GM23338 (cell line): ENCODE measurements around the gene NF1. TPM values are rescaled to one million over a fixed set of nuclear protein-coding genes. Genes with fewer than 3 reads are reported as not detected.
A peak's percentile ranks its signal among the peaks of the same experiment; 100 is the strongest.

ENCODE experiments used
- ATAC-seq: fragments of 200-7000 bp; cut with Tn5 transposase; 3 replicates; pipeline ENCODE4 v1.9.1; 2020
- DNase-seq: peaks from one replicate; pipeline ENCODE4 v3.0.0-alpha.2; 2015; ENCODE audit warnings: low spot score
- H2AFZ ChIP-seq: fragments of 200-600 bp; sonication (generic); 2 replicates; pipeline ENCODE4 v1.8.0; 2016; ENCODE audit warnings: antibody characterized with exemption, mild to moderate bottlenecking, moderate library complexity
- H3F3A ChIP-seq: fragments of 200-600 bp; sonication (generic); replicated peaks from 2 replicates; pipeline ENCODE4 v1.8.0; 2017; ENCODE audit warnings: antibody characterized with exemption, mixed run types, low read depth
- H3K27ac ChIP-seq: fragments of 200-600 bp; sonication (generic); 2 replicates; pipeline ENCODE4 v1.6.1; 2016; ENCODE audit warnings: low read depth
- H3K27me3 ChIP-seq: fragments of 200-600 bp; sonication (generic); 2 replicates; pipeline ENCODE4 v1.8.0; 2016; ENCODE audit warnings: mild to moderate bottlenecking, mixed run types, moderate library complexity; ENCODE audit not compliant: insufficient read depth
- H3K36me3 ChIP-seq: fragments of 200-600 bp; sonication (generic); 2 replicates; pipeline ENCODE4 v1.8.0; 2016; ENCODE audit warnings: mild to moderate bottlenecking; ENCODE audit not compliant: insufficient read depth
- H3K4me1 ChIP-seq: fragments of 200-600 bp; sonication (generic); 2 replicates; pipeline ENCODE4 v1.8.0; 2016; ENCODE audit warnings: mild to moderate bottlenecking, moderate library complexity; ENCODE audit not compliant: insufficient read depth
- H3K4me2 ChIP-seq: fragments of 200-600 bp; sonication (generic); 2 replicates; pipeline ENCODE4 v1.7.1; 2017; ENCODE audit warnings: mixed run types
- H3K4me3 ChIP-seq: fragments of 200-600 bp; sonication (generic); 2 replicates; pipeline ENCODE4 v1.6.1; 2016; ENCODE audit warnings: mixed run types
- H3K79me2 ChIP-seq: fragments of 200-600 bp; sonication (generic); replicated peaks from 2 replicates; pipeline ENCODE4 v1.8.0; 2017; ENCODE audit warnings: mild to moderate bottlenecking; ENCODE audit not compliant: insufficient read depth
- H3K9me2 ChIP-seq: fragments of 200-600 bp; sonication (generic); 2 replicates; pipeline ENCODE4 v1.8.0; 2017; ENCODE audit not compliant: insufficient read depth
- H4K20me1 ChIP-seq: fragments of 200-600 bp; sonication (generic); replicated peaks from 2 replicates; pipeline ENCODE4 v1.8.0; 2017; ENCODE audit warnings: mild to moderate bottlenecking; ENCODE audit not compliant: insufficient read depth
- H3K27ac Mint-ChIP-seq: 2 replicates; pipeline ENCODE4 v1.8.0; 2020; ENCODE audit warnings: inconsistent platforms, mild to moderate bottlenecking, moderate library complexity, mixed read lengths
- H3K27me3 Mint-ChIP-seq: 3 replicates; pipeline ENCODE4 v1.8.0; 2022; ENCODE audit warnings: low read depth, mild to moderate bottlenecking, moderate library complexity, mixed read lengths, inconsistent platforms; ENCODE audit not compliant: insufficient read depth, poor library complexity
- H3K36me3 Mint-ChIP-seq: 3 replicates; pipeline ENCODE4 v1.8.0; 2021; ENCODE audit warnings: low read depth, mild to moderate bottlenecking, inconsistent platforms, moderate library complexity, mixed read lengths
- H3K4me1 Mint-ChIP-seq: 3 replicates; pipeline ENCODE4 v1.8.0; 2020; ENCODE audit warnings: mild to moderate bottlenecking, inconsistent platforms, mixed read lengths
- H3K4me3 Mint-ChIP-seq: 3 replicates; pipeline ENCODE4 v1.8.0; 2021; ENCODE audit warnings: moderate library complexity, mild to moderate bottlenecking, inconsistent platforms, mixed read lengths
- H3K9me3 Mint-ChIP-seq: 3 replicates; pipeline ENCODE4 v1.8.0; 2020; ENCODE audit warnings: moderate library complexity, mild to moderate bottlenecking, inconsistent platforms, mixed read lengths
- CREB1 ChIP-seq: fragments of 250-450 bp; sonication (Bioruptor Pico); IDR thresholded peaks from 2 replicates; pipeline ENCODE4 v1.5.0; 2020; ENCODE audit warnings: low read depth, mild to moderate bottlenecking, moderate library complexity
- CTCF ChIP-seq, 2 experiments: fragments of 200-600 bp in 1 of 2; sonication (generic) in 1 of 2; conservative IDR thresholded peaks; 2 replicates each; pipeline versions ENCODE4 v1.5.1 to v1.6.1; 2016 to 2017; ENCODE audit warnings: antibody characterized with exemption in 2 of 2, low read depth in 2 of 2, mild to moderate bottlenecking in 2 of 2, moderate library complexity in 1 of 2
- ETS1 ChIP-seq: IDR thresholded peaks from 2 replicates; pipeline ENCODE4 v1.6.1; 2016; ENCODE audit warnings: antibody characterized with exemption
- EZH2 ChIP-seq: fragments of 200-600 bp; sonication (generic); IDR thresholded peaks from one replicate; pipeline ENCODE4 v1.8.0; 2017; ENCODE audit warnings: antibody characterized with exemption, mild to moderate bottlenecking, low read depth; ENCODE audit not compliant: unreplicated experiment
- EZH2phosphoT487 ChIP-seq: fragments of 200-600 bp; sonication (generic); IDR thresholded peaks from one replicate; pipeline ENCODE4 v1.8.1; 2018; ENCODE audit warnings: antibody characterized with exemption; ENCODE audit not compliant: unreplicated experiment
- NANOG ChIP-seq: IDR thresholded peaks from 2 replicates; pipeline ENCODE4 v1.6.1; 2016; ENCODE audit warnings: antibody characterized with exemption, borderline replicate concordance
- POLR2AphosphoS5 ChIP-seq: IDR thresholded peaks from 2 replicates; pipeline ENCODE4 v1.6.1; 2016; ENCODE audit warnings: antibody characterized with exemption, low read depth
- REST ChIP-seq: IDR thresholded peaks from one replicate; pipeline ENCODE4 v1.6.1; 2018; ENCODE audit warnings: antibody characterized with exemption; ENCODE audit not compliant: unreplicated experiment
- STAT1 ChIP-seq: IDR thresholded peaks from one replicate; pipeline ENCODE4 v1.6.1; 2016; ENCODE audit warnings: antibody characterized with exemption; ENCODE audit not compliant: unreplicated experiment
- ZNF114 ChIP-seq: fragments of 250-450 bp; sonication (Bioruptor Pico); IDR thresholded peaks from 2 replicates; pipeline ENCODE4 v1.5.0; 2020; ENCODE audit warnings: mild to moderate bottlenecking, moderate library complexity
- ZNF331 ChIP-seq: fragments of 250-450 bp; sonication (Bioruptor Pico); IDR thresholded peaks from 2 replicates; pipeline ENCODE4 v1.5.0; 2020; ENCODE audit warnings: low read depth, mild to moderate bottlenecking, moderate library complexity
- polyA plus RNA-seq: library from polyadenylated mRNA; unstranded; fragments of >200 nt; fragmentation: Nextera tagmentation; extraction: Ambion mirVana; gene quantifications from 2 replicates; pipeline ENCODE4 v1.2.1, GENCODE V29; 2016
- total RNA-seq: library from RNA; depleted of rRNA; stranded (reverse); fragments of >200 nt; shearing (Covaris generic); gene quantifications from 2 replicates; pipeline ENCODE4 v1.2.3, GENCODE V29; 2014

The NF1 gene
- total and polyA plus RNA-seq, 2 experiments from 2014 or later, result 16.3 to 49.7 TPM

- no peak for TF ChIP-seq REST
- no peak for TF ChIP-seq CREB1 (CRISPR knock-in tag)
- no peak for TF ChIP-seq CTCF (conservative IDR thresholded peaks at IDR 0.05; ENCODE audit: low read depth in 2 of 2)
- TF ChIP-seq NANOG, result no peak
- TF ChIP-seq EZH2phosphoT487, result no peak
- TF ChIP-seq ZNF331, result no peak
- TF ChIP-seq EZH2, result no peak
- TF ChIP-seq ZNF114 (CRISPR knock-in tag), result no peak
- no peak for TF ChIP-seq STAT1
- TF ChIP-seq POLR2AphosphoS5, result no peak
Measured at GRCh38 chr17:31355935-31356334, 261.2 kb downstream of the NF1 start (continued).

GRCh38 chr17:31357091-31357490 lies 262.3 kb downstream of the NF1 start:
- TF ChIP-seq STAT1, result no peak
- no peak for TF ChIP-seq ETS1
- TF ChIP-seq ZNF114 (CRISPR knock-in tag), result no peak
- no peak for TF ChIP-seq NANOG
- no peak for TF ChIP-seq ZNF331
- ATAC-seq (no peak), DNase-seq (no peak)
- Mint-ChIP-seq H3K27ac (no peak overlapping the region), H3K36me3 (peaks cover 13% of the 10 kb centered on the region; the same call in 2 of the 3 replicates), H3K4me3 (no peak overlapping the region), H3K4me1 (peaks cover 2% of the 10 kb centered on the region; the same call in 2 of the 3 replicates), H3K27me3 (no peaks in the 10 kb centered on the region), H3K9me3 (no peaks in the 10 kb centered on the region)
- H4K20me1 ChIP-seq, result no peaks in the 10 kb centered on the region
- no peaks in the 10 kb centered on the region for H3K27me3 ChIP-seq
- no peak overlapping the region for H3K4me2 ChIP-seq
- no peaks in the 10 kb centered on the region for H3K9me2 ChIP-seq
- H2AFZ ChIP-seq, result no peak overlapping the region
- no peaks in the 10 kb centered on the region for H3K4me1 ChIP-seq
- H3K79me2 ChIP-seq, result no peaks in the 10 kb centered on the region
- peak overlapping the region; percentile 3; the same call in 1 of the 2 replicates for H3K27ac ChIP-seq
- H3F3A ChIP-seq, result no peaks in the 10 kb centered on the region
- no peak overlapping the region for H3K4me3 ChIP-seq
- H3K36me3 ChIP-seq, result peaks cover 3% of the 10 kb centered on the region; the same call in 1 of the 2 replicates
